HuH-7 (cell line): ENCODE results near the gene FAM234A.
A peak's percentile ranks its signal among the peaks of the same experiment; 100 is the strongest.
"Not testable (repeated sequence)": the region's sequence is repeated elsewhere in the genome, so short reads cannot be mapped to it uniquely, and the experiment has no call there.

Experiments
- DNase-seq: peaks from one replicate; pipeline ENCODE4 v3.0.0; 2011; ENCODE audit warnings: low spot score

FAM234A gene

GRCh38 chr16:265002-265529 lies 30.4 kb downstream of the FAM234A start:
- DNase-seq: no peak

- no peak for DNase-seq
Observed at GRCh38 chr16:265711-266110, 31.1 kb downstream of the FAM234A start.

- DNase-seq: no peak
Observed at GRCh38 chr16:266258-267164, 31.9 kb downstream of the FAM234A start.

GRCh38 chr16:267562-267961 lies 32.9 kb downstream of the FAM234A start:
- DNase-seq: not testable (repeated sequence)

- no peak for DNase-seq
Observed at GRCh38 chr16:268141-269053, 33.8 kb downstream of the FAM234A start.

GRCh38 chr16:269061-269796 lies 34.6 kb downstream of the FAM234A start:
- DNase-seq: no peak

GRCh38 chr16:270381-271255 lies 36.0 kb downstream of the FAM234A start:
- DNase-seq: no peak

GRCh38 chr16:272633-273546 lies 38.3 kb downstream of the FAM234A start:
- DNase-seq: no peak

GRCh38 chr16:273547-274421 lies 39.2 kb downstream of the FAM234A start:
- no peak for DNase-seq

GRCh38 chr16:275041-275641 lies 40.5 kb downstream of the FAM234A start:
- no peak for DNase-seq

GRCh38 chr16:275786-276232 lies 41.2 kb downstream of the FAM234A start, which contains the start of gene RGS11:
RGS11 (minus strand) TSS chr16:275944; CDS start chr16:275911, 33 bp downstream.
- no peak for DNase-seq

GRCh38 chr16:276426-277077 lies 41.9 kb downstream of the FAM234A start:
- DNase-seq: no peak

- DNase-seq: peak; percentile 49
Observed at GRCh38 chr16:278863-279366, 44.3 kb downstream of the FAM234A start.

- DNase-seq: no peak
Observed at GRCh38 chr16:279531-279930, 44.9 kb downstream of the FAM234A start.

- no peak for DNase-seq
Observed at GRCh38 chr16:280005-280460, 45.4 kb downstream of the FAM234A start.

GRCh38 chr16:280552-280951 lies 45.9 kb downstream of the FAM234A start, which contains the start of gene ARHGDIG:
ARHGDIG (plus strand) TSS chr16:280591; CDS start chr16:280681, 90 bp downstream.
- DNase-seq: no peak
